ENCODE results near the gene PNPT1.

Gene PNPT1

DNA sequence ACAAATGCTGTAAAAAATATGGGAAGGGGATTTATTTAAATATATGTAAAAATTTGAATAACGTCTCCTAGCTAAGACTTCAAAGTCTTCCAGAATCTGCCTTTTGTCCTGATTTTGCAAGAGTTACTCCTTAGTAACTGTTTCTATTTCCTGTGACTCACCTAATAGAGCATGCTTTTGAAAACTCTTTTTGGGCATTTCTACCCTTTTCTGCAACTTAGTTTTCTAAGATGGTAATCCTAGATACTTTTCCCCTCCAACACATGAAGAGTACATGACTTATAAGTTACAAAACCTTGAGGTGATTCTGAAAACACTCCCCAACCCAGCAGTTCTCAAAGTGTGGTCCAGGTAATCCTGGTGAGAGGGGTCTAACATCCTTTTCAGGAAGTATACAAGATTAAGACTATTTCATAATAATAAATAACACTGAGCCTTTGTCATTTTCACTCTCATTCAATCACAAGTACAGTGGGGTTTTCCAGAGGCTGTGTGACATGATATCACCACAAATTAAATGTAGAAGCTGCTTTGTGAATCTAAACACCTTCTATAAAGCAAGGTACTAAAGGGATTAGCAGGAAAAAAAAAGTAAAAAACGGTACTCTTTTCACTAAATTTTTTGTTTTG lies 108.1 kb downstream of the PNPT1 start:
- Mint-ChIP-seq H3K9me3 (no peaks in the 10 kb centered on the region), H3K4me1 (peaks cover 45% of the 10 kb centered on the region), H3K4me3 (no peak overlapping the region), H3K36me3 (peaks cover 7% of the 10 kb centered on the region), H3K27me3 (no peaks in the 10 kb centered on the region), H3K27ac (peak overlapping the region; percentile 61)

All from activated naive CD4-positive, alpha-beta T cell treated with anti-CD3 and anti-CD28 coated beads, Interleukin-2, amount 50 U/mL, for 24 hours (primary cell).